Measurements from ENCODE around the gene LATS1.

DNA sequence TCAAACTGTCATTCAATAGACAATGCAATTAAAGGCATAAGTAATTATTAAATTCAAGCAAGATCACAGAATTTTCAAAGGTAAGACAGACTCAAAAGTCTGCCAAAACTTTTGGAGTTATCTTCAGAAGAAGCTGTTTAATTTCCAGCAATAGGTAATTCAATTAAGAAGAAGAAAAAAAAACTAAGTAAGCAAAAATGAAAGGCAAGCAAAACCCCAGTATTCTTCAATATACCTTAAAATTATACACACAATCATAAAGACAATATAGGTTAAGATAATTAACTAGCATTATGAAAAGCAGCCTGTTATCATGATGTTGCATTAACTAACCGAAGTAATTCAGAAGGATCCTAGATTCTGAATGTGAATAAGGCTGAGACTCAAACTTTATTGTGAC lies 3.5 kb downstream of the LATS1 start:
- TF ChIP-seq POLR2AphosphoS5 (IDR thresholded peaks at IDR 0.05; ENCODE audit: borderline replicate concordance, low read depth, low read length) (no peak), EZH2 (IDR thresholded peaks at IDR 0.05) (no peak)

All from SK-N-MC (cell line).